Fibroblast of pulmonary artery (primary cell): ENCODE data around the gene SETD6.
"Not testable (repeated sequence)": the region's sequence is repeated elsewhere in the genome, so short reads cannot be mapped to it uniquely, and the experiment has no call there.

Experiments used
- DNase-seq: peaks from one replicate; pipeline ENCODE4 v3.0.0-alpha.2; 2010; ENCODE audit warnings: low read depth
- H3K4me3 ChIP-seq: replicated peaks from 2 replicates; pipeline ENCODE4 v1.5.1; 2011; ENCODE audit warnings: low read depth, mild to moderate bottlenecking, control low read depth, low read length, moderate library complexity
- CTCF ChIP-seq: IDR thresholded peaks from 2 replicates; pipeline ENCODE4 v1.5.1; 2011; ENCODE audit warnings: mild to moderate bottlenecking, control low read depth, low read length, inconsistent platforms; ENCODE audit errors: missing control alignments

The SETD6 gene

GRCh38 chr16:58485184-58485887 is 30.0 kb upstream of the SETD6 start:
- DNase-seq, result no peak
- no peak overlapping the region for H3K4me3 ChIP-seq
- TF ChIP-seq CTCF, result no peak

GRCh38 chr16:58487566-58488351 is 27.6 kb upstream of the SETD6 start:
- DNase-seq, result peak; percentile 80
- TF ChIP-seq CTCF, result peak; percentile 72
- no peak overlapping the region for H3K4me3 ChIP-seq

- no peak for DNase-seq
- no peak overlapping the region for H3K4me3 ChIP-seq
- TF ChIP-seq CTCF, result no peak
Observed at GRCh38 chr16:58488531-58488930, 26.8 kb upstream of the SETD6 start.

GRCh38 chr16:58490065-58490464 is 25.3 kb upstream of the SETD6 start:
- DNase-seq, result no peak
- no peak overlapping the region for H3K4me3 ChIP-seq
- no peak for TF ChIP-seq CTCF

- H3K4me3 ChIP-seq, DNase-seq: not testable (repeated sequence)
Observed at GRCh38 chr16:58490539-58490938, 24.8 kb upstream of the SETD6 start.

GRCh38 chr16:58492066-58492465 is 23.3 kb upstream of the SETD6 start:
- no peak for TF ChIP-seq CTCF
- no peak for DNase-seq
- H3K4me3 ChIP-seq, result no peak overlapping the region

- TF ChIP-seq CTCF, result no peak
- no peak for DNase-seq
Observed at GRCh38 chr16:58492735-58493134, 22.6 kb upstream of the SETD6 start.

More at GRCh38 chr16:58492735-58493134, 22.6 kb upstream of the SETD6 start:
- no peak overlapping the region for H3K4me3 ChIP-seq
